ENCODE measurements around the gene CGB3. TPM values are rescaled to one million over a fixed set of nuclear protein-coding genes. Genes with fewer than 3 reads are reported as not detected.
"Not testable (repeated sequence)": the region's sequence is repeated elsewhere in the genome, so short reads cannot be mapped to it uniquely, and the experiment has no call there.

Gene CGB3
- not detected for polyA plus RNA-seq (2013, experiment 1 of 2)
- polyA plus RNA-seq (2013, experiment 2 of 2), result not detected

DNA sequence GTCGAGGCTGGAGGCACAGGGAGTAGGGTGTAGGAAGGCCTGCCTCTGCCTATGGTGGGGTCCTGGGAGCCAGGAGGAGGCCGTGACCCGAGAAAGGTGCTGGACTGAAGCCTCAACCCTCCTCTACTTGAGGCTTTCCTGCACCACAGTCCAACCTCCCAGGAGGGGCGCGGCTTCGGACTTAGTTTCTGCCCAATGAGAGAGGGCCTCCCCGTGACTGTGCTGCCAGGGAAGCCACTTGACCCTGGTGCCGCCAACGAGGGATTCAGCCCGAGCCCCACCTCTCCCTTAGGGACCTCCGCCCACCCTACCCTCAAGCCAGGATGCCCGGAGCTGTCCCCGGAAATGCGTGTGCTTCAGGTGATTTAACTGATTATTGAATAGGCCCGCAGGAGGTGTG lies at the start of gene CGB3:
TSS of gene CGB3 (minus strand) at position 101 of the 400 bp plus-strand sequence. CDS start 362 bp downstream, outside the sequence.
- H2BK15ac ChIP-seq (ENCODE audit: low read depth, poor library complexity, severe bottlenecking); H2BK5ac ChIP-seq (ENCODE audit: low read depth, low read length, poor library complexity, severe bottlenecking); H3K4me1 ChIP-seq (ENCODE audit: control insufficient read depth, insufficient read depth, low read depth, low read length); H2AK5ac ChIP-seq (ENCODE audit: low read length, severe bottlenecking); H3K36me3 ChIP-seq (ENCODE audit: control insufficient read depth in 1 of 2, insufficient read depth in 2 of 2, low read depth in 1 of 2, low read length in 2 of 2); H4K8ac ChIP-seq (ENCODE audit: low read length); DNase-seq; H3K4ac ChIP-seq (ENCODE audit: low read depth in 1 of 2, low read length in 2 of 2); H3K4me3 ChIP-seq (ENCODE audit: insufficient read depth in 1 of 2, low read depth in 1 of 2, low read length in 2 of 2); H4K91ac ChIP-seq (ENCODE audit: low read length); H3K14ac ChIP-seq (ENCODE audit: low read length in 2 of 2); H3K9ac ChIP-seq (ENCODE audit: low read length); H2AFZ ChIP-seq (ENCODE audit: low read depth, low read length); H3K9me3 ChIP-seq (ENCODE audit: control insufficient read depth, low read length); H3K18ac ChIP-seq (ENCODE audit: low read depth in 1 of 2, low read length in 2 of 2); H2BK12ac ChIP-seq (ENCODE audit: low read length in 2 of 2); H3K23ac ChIP-seq (ENCODE audit: low read length in 2 of 2); H2BK120ac ChIP-seq (ENCODE audit: low read depth, low read length); H3K79me1 ChIP-seq (replicated peaks; ENCODE audit: low read length, poor library complexity, severe bottlenecking); H3K27ac ChIP-seq (ENCODE audit: low read length, poor library complexity, severe bottlenecking); H3K4me2 ChIP-seq (ENCODE audit: low read length, poor library complexity, severe bottlenecking): not testable (repeated sequence)
- no CpG with 5 or more reads among the region's 15 CpGs for WGBS
- peaks cover 0 to 22% of the 10 kb centered on the region in 2 experiments for H3K27me3 ChIP-seq (ENCODE audit: control insufficient read depth in 1 of 2, insufficient read depth in 1 of 2, low read length in 2 of 2)

- no peak overlapping the region for H4K91ac ChIP-seq (ENCODE audit: low read length)
Observed at GRCh38 chr19:49071860-49072547, 47.9 kb upstream of the CGB3 start.

DNA sequence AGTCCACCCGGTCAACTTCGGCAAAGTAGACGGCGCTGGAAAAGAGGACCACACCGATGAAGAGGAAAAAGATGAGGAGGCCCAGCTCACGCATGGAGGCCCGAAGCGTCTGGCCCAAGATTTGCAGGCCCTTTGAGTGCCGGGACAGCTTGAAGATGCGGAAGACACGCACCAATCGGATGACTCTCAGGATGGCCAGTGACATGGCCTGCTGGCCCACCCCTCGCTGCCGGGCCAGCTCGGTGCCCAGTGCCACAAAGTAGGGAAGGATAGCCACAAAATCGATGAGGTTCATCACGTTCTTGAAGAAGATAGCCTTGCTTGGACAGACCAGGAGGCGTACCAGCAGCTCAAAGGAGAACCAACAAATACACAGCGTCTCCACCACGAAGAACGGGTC lies 46.3 kb upstream of the CGB3 start:
- Histone ChIP-seq H4K8ac (ENCODE audit: low read length) (no peak overlapping the region), H3K9ac (ENCODE audit: low read length) (no peak overlapping the region)
- 95% methylated on average over 21 of the region's 21 CpGs for WGBS

More at GRCh38 chr19:49071860-49072547, 47.9 kb upstream of the CGB3 start:
- Histone ChIP-seq H3K23ac (ENCODE audit: low read length in 2 of 2) (no peak overlapping the region), H2BK5ac (ENCODE audit: low read depth, low read length, poor library complexity, severe bottlenecking) (no peak overlapping the region), H2AK5ac (ENCODE audit: low read length, severe bottlenecking) (no peak overlapping the region), H3K18ac (ENCODE audit: low read depth in 1 of 2, low read length in 2 of 2) (no peak overlapping the region), H2BK120ac (ENCODE audit: low read depth, low read length) (no peak overlapping the region), H3K14ac (ENCODE audit: low read length in 2 of 2) (no peak overlapping the region), H3K79me1 (replicated peaks; ENCODE audit: low read length, poor library complexity, severe bottlenecking) (no peaks in the 10 kb centered on the region), H3K9ac (ENCODE audit: low read length) (no peak overlapping the region), H3K4ac (ENCODE audit: low read depth in 1 of 2, low read length in 2 of 2) (no peak overlapping the region), H3K9me3 (ENCODE audit: control insufficient read depth, low read length) (peaks cover 5% of the 10 kb centered on the region), H3K27ac (ENCODE audit: low read length, poor library complexity, severe bottlenecking) (no peak overlapping the region), H3K27me3 (ENCODE audit: control insufficient read depth in 1 of 2, insufficient read depth in 1 of 2, low read length in 2 of 2) (peaks cover 62 to 65% of the 10 kb centered on the region in 2 experiments), H4K8ac (ENCODE audit: low read length) (no peak overlapping the region), H3K4me2 (ENCODE audit: low read length, poor library complexity, severe bottlenecking) (no peak overlapping the region), H3K4me1 (ENCODE audit: control insufficient read depth, insufficient read depth, low read depth, low read length) (peaks cover 9% of the 10 kb centered on the region), H3K36me3 (ENCODE audit: control insufficient read depth in 1 of 2, insufficient read depth in 2 of 2, low read depth in 1 of 2, low read length in 2 of 2) (no peaks in the 10 kb centered on the region), H2BK12ac (ENCODE audit: low read length in 2 of 2) (no peak overlapping the region), H2AFZ (ENCODE audit: low read depth, low read length) (peak overlapping the region; percentile 64), H3K4me3 (ENCODE audit: insufficient read depth in 1 of 2, low read depth in 1 of 2, low read length in 2 of 2) (peak overlapping the region in 1 of 2 experiments; percentile 8), H2BK15ac (ENCODE audit: low read depth, poor library complexity, severe bottlenecking) (peak overlapping the region; percentile 13)
- DNase-seq, result no peak
- WGBS, result 44% methylated on average over 82 of the region's 93 CpGs

DNA sequence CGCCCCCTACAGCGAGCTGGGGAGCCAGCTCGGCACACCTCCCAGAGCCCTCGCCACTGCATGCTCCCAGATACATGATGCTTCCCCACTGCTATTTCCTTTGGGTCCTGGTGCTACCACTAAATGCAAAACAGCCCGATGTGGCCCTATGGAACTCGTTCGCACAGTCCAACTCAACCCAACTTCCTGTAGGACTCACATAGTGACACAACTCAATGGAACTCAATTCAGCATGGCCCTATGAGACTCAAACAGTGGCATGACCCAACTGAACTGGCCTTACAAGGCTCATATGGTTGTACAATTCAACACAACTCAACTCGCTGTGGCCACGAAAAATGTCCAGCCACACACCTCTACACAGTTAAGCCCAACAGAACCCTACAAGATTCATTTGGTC lies 44.9 kb upstream of the CGB3 start:
- Histone ChIP-seq H3K23ac (ENCODE audit: low read length in 2 of 2) (no peak overlapping the region), H3K4me2 (ENCODE audit: low read length, poor library complexity, severe bottlenecking) (no peak overlapping the region), H3K79me1 (replicated peaks; ENCODE audit: low read length, poor library complexity, severe bottlenecking) (no peaks in the 10 kb centered on the region), H3K27ac (ENCODE audit: low read length, poor library complexity, severe bottlenecking) (no peak overlapping the region), H3K14ac (ENCODE audit: low read length in 2 of 2) (no peak overlapping the region), H3K36me3 (ENCODE audit: control insufficient read depth in 1 of 2, insufficient read depth in 2 of 2, low read depth in 1 of 2, low read length in 2 of 2) (no peaks in the 10 kb centered on the region), H2BK120ac (ENCODE audit: low read depth, low read length) (no peak overlapping the region), H2BK5ac (ENCODE audit: low read depth, low read length, poor library complexity, severe bottlenecking) (no peak overlapping the region), H3K27me3 (ENCODE audit: control insufficient read depth in 1 of 2, insufficient read depth in 1 of 2, low read length in 2 of 2) (peaks cover 86% of the 10 kb centered on the region in 2 experiments), H4K91ac (ENCODE audit: low read length) (no peak overlapping the region), H2AK5ac (ENCODE audit: low read length, severe bottlenecking) (no peak overlapping the region), H2BK15ac (ENCODE audit: low read depth, poor library complexity, severe bottlenecking) (no peak overlapping the region), H2AFZ (ENCODE audit: low read depth, low read length) (no peak overlapping the region), H3K4me3 (ENCODE audit: insufficient read depth in 1 of 2, low read depth in 1 of 2, low read length in 2 of 2) (no peak overlapping the region), H3K9me3 (ENCODE audit: control insufficient read depth, low read length) (peaks cover 5% of the 10 kb centered on the region), H3K18ac (ENCODE audit: low read depth in 1 of 2, low read length in 2 of 2) (no peak overlapping the region), H3K4me1 (ENCODE audit: control insufficient read depth, insufficient read depth, low read depth, low read length) (peaks cover 23% of the 10 kb centered on the region), H3K4ac (ENCODE audit: low read depth in 1 of 2, low read length in 2 of 2) (no peak overlapping the region), H3K9ac (ENCODE audit: low read length) (no peak overlapping the region), H4K8ac (ENCODE audit: low read length) (no peak overlapping the region), H2BK12ac (ENCODE audit: low read length in 2 of 2) (no peak overlapping the region)
- no peak for DNase-seq
- 92% methylated on average over 9 of the region's 9 CpGs for WGBS

More for the DNA sequence above, 46.3 kb upstream of the CGB3 start:
- peaks cover 77 to 81% of the 10 kb centered on the region in 2 experiments for H3K27me3 ChIP-seq (ENCODE audit: control insufficient read depth in 1 of 2, insufficient read depth in 1 of 2, low read length in 2 of 2)
- H3K79me1 ChIP-seq (replicated peaks; ENCODE audit: low read length, poor library complexity, severe bottlenecking), result no peaks in the 10 kb centered on the region
- H2BK12ac ChIP-seq (ENCODE audit: low read length in 2 of 2), result no peak overlapping the region
- H3K27ac ChIP-seq (ENCODE audit: low read length, poor library complexity, severe bottlenecking), result no peak overlapping the region
- peaks cover 5% of the 10 kb centered on the region for H3K9me3 ChIP-seq (ENCODE audit: control insufficient read depth, low read length)
- no peak overlapping the region for H4K91ac ChIP-seq (ENCODE audit: low read length)
- no peak overlapping the region for H3K14ac ChIP-seq (ENCODE audit: low read length in 2 of 2)
- no peak overlapping the region for H3K23ac ChIP-seq (ENCODE audit: low read length in 2 of 2)
- H2BK5ac ChIP-seq (ENCODE audit: low read depth, low read length, poor library complexity, severe bottlenecking), result no peak overlapping the region
- H3K36me3 ChIP-seq (ENCODE audit: control insufficient read depth in 1 of 2, insufficient read depth in 2 of 2, low read depth in 1 of 2, low read length in 2 of 2), result no peaks in the 10 kb centered on the region
- H3K4me2 ChIP-seq (ENCODE audit: low read length, poor library complexity, severe bottlenecking), result no peak overlapping the region
- H3K4me1 ChIP-seq (ENCODE audit: control insufficient read depth, insufficient read depth, low read depth, low read length), result peaks cover 9% of the 10 kb centered on the region
- H3K18ac ChIP-seq (ENCODE audit: low read depth in 1 of 2, low read length in 2 of 2), result no peak overlapping the region
- no peak overlapping the region for H2AFZ ChIP-seq (ENCODE audit: low read depth, low read length)
- no peak overlapping the region for H2BK15ac ChIP-seq (ENCODE audit: low read depth, poor library complexity, severe bottlenecking)
- no peak overlapping the region for H2AK5ac ChIP-seq (ENCODE audit: low read length, severe bottlenecking)
- DNase-seq, result no peak
- no peak overlapping the region for H3K4ac ChIP-seq (ENCODE audit: low read depth in 1 of 2, low read length in 2 of 2)
- H2BK120ac ChIP-seq (ENCODE audit: low read depth, low read length), result no peak overlapping the region
- H3K4me3 ChIP-seq (ENCODE audit: insufficient read depth in 1 of 2, low read depth in 1 of 2, low read length in 2 of 2), result no peak overlapping the region
